Epithelial cell of proximal tubule (primary cell): Measurements from ENCODE around the gene ACSS3. TPM values are rescaled to one million over a fixed set of nuclear protein-coding genes. Genes with fewer than 3 reads are reported as not detected.

Experiments
- DNase-seq: peaks from one replicate; pipeline ENCODE4 v3.0.0-alpha.2; 2011; ENCODE audit warnings: low read depth
- H3K4me3 ChIP-seq: 2 replicates; pipeline ENCODE4 v1.5.1; 2011; ENCODE audit warnings: low read depth, mild to moderate bottlenecking, low read length
- CTCF ChIP-seq: conservative IDR thresholded peaks from 2 replicates; pipeline ENCODE4 v1.5.1; 2012; ENCODE audit warnings: low read depth, mild to moderate bottlenecking, low read length
- total RNA-seq: library from RNA; depleted of rRNA; stranded (reverse); fragments of >200 nt; gene quantifications from 2 replicates; pipeline ENCODE4 v1.2.3, GENCODE V29; 2015

Gene ACSS3
- total RNA-seq, 1 donor from 2014 or later, result 3.4 TPM

- H3K4me3 ChIP-seq, result no peak overlapping the region
- no peak for TF ChIP-seq CTCF
- DNase-seq, result no peak
Measured at GRCh38 chr12:81255456-81255855, 177.6 kb downstream of the ACSS3 start.

GRCh38 chr12:81255947-81256346, 178.1 kb downstream of the ACSS3 start:
- no peak for DNase-seq
- H3K4me3 ChIP-seq, result no peak overlapping the region
- TF ChIP-seq CTCF, result no peak

DNA sequence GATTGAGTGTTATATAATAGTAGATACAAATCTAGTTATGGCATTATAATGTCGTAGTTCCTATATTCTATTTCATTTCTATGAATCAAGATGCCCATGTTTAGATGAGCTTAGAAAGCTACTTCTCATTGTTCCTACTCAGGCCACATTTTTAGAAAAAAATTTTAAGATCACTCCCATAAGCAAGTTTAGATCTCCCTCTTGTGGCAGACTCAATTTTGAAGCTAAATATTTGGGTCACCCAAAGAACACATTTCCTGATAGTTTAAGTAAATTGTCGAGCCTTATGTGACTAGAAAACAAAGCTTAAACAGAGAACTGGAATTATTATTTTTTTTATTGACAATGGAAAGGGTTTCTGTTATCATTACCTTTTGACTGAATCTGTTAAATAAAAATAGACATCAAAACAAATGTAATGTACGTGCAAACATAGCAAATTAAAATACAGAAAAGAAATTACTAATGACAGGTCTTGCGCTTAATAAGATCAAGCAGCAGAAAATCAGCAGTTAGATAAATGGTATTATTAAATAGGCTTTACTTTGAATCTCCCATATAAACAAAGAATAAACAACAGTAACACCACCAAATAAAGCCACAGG, 180.2 kb downstream of the ACSS3 start:
- TF ChIP-seq CTCF, result peak; percentile 70
- DNase-seq, result no peak
- no peak overlapping the region for H3K4me3 ChIP-seq

GRCh38 chr12:81259360-81259759, 181.5 kb downstream of the ACSS3 start:
- H3K4me3 ChIP-seq, result no peak overlapping the region
- no peak for TF ChIP-seq CTCF
- DNase-seq, result no peak

DNA sequence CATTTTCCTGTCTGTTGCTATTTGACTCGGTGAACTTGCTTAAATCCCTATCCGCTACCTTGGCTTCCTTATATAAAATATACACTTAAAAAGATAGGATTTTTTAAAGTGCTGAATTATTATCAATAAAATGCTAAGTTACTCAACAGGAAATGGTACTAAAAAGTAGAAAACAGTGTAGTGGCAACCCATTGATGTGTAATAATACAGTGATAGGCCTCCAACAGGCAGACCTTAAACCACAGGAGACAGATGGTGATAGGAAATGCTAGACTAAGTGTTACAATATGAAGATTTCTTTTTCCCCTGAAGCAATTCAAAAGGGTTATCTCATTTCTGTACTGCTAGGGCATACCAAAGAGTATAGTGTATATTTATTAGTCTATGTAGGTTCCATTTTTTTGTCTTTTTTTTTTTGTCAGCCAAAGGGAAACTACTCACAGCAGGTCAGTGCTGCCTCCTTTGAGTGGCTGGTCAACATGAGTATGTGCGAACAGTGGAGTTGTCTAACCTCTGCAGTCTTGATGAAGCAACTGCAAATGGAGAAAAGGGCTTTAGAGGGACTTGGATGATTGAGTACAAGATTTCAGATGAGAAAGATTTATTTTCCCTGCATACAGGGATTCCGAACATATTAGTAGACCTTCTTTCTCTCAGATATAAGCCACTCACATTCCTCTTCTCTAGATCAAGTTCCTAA, 183.8 kb downstream of the ACSS3 start:
- DNase-seq, result no peak
- H3K4me3 ChIP-seq, result no peak overlapping the region

GRCh38 chr12:81263072-81263471, 185.2 kb downstream of the ACSS3 start:
- H3K4me3 ChIP-seq, result no peak overlapping the region
- TF ChIP-seq CTCF, result no peak
- no peak for DNase-seq

More for the DNA sequence above, 183.8 kb downstream of the ACSS3 start:
- no peak for TF ChIP-seq CTCF

DNA sequence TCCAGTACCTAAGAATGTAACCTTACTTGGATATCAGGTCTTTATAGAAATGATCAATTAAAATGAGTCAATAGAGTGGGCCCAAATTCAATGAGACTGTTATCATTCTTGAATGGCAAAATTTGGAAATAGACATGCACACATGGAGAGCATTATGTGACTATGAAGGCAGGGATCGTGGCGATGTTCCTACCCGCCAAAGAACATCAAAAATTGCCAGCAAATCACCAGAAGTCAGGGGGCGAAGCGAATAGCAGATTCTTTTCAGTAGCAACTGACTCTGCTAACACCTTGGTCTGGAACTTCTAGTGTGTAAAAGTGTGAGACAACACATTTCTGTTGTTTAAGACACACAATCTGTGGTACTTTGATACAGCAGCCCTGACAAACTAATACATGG, 192.5 kb downstream of the ACSS3 start:
- H3K4me3 ChIP-seq, result no peak overlapping the region
- DNase-seq, result no peak
- TF ChIP-seq CTCF, result no peak
